Stimulated activated CD4-positive, alpha-beta T cell treated with anti-CD3 and anti-CD28 coated beads, Interleukin-12 subunit alpha, Interleukin-12 subunit beta, amount 100 ng/mL, for 24 hours (primary cell): Measurements from ENCODE around the gene PKN3.
A peak's percentile ranks its signal among the peaks of the same experiment; 100 is the strongest.

Source experiments
- DNase-seq, 2 experiments: peaks; one replicate each; pipeline ENCODE4 v3.0.0-alpha.2; 2020; ENCODE audit warnings: low read depth in 2 of 2

The PKN3 gene

DNA sequence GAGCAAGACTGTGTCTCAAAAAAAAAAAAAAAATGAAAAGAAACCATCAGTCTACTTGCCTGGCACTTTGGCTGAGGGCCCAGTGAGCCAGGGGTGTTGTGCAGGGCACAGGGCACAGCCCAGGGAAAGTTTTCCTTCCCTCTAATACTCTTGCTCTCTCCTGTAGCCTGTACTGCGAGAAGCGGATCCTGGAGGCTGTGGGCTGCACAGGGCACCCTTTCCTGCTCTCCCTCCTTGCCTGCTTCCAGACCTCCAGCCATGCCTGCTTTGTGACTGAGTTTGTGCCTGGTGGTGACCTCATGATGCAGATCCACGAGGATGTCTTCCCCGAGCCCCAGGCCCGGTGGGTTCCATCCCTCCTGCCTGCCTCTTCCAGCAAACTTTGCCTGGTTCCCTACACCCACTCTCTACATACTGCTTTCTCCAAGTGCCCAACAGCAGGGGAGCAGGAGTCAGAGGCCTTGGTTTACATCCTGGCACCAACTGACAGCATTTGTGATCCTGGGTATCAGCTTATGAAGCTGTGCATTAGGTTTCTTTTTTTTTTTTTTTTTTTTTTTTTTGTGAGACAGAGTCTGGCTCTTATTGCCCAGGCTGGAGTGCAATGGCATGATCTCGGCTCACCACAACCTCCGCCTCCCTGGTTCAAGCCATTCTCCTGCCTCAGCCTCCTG, 14.4 kb downstream of the PKN3 start:
- DNase-seq, result no peak

GRCh38 chr9:128718047-128718446, 15.7 kb downstream of the PKN3 start:
- no peak for DNase-seq

DNA sequence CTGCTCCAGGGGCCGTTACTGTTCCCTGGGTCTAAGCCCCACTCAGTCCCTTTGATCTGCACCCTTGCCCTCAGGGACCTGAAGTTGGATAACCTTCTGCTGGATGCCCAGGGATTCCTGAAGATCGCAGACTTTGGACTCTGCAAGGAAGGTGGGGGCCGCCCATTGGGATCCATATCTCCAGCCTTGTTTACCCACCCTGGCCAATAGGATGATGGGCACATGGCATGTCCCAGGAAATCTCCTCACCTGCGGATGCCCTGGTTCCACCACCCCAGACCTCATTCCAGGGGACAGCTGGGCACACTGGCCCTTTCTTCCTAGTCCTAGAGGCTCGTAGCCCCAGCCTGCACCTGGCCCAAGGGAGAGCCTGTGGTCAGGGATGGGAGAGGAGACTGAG, 16.2 kb downstream of the PKN3 start:
- DNase-seq, result no peak

- DNase-seq, result no peak
Observed at GRCh38 chr9:128719919-128720605, 17.8 kb downstream of the PKN3 start.

- DNase-seq, result no peak
Observed at GRCh38 chr9:128720841-128721486, 18.7 kb downstream of the PKN3 start.

DNA sequence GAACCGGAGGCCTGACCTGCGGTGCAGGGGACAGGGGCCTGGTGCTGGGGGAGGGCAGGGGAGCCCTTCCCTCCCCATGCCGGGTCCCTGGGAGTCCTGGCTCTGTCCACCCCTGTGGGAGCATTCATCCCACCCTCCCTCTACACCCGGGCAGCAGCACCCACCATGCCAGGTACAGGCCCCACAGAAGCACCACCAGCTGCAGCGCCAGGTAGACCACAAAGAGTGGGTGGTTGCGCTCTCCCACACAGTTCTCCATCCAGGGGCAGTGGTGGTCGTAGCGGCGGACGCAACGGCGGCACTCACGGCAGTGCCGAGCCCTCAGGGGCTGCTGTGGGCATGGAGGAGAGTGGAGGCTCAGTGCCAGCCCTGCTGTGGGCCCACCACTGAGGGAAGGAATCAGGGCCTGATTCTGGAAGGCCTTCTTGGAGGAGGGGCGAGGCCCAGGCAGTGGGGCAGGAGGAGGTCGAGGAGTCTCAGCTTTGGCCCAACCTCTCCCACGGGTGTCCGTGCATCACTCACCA, 19.2 kb downstream of the PKN3 start:
- DNase-seq, result no peak

DNA sequence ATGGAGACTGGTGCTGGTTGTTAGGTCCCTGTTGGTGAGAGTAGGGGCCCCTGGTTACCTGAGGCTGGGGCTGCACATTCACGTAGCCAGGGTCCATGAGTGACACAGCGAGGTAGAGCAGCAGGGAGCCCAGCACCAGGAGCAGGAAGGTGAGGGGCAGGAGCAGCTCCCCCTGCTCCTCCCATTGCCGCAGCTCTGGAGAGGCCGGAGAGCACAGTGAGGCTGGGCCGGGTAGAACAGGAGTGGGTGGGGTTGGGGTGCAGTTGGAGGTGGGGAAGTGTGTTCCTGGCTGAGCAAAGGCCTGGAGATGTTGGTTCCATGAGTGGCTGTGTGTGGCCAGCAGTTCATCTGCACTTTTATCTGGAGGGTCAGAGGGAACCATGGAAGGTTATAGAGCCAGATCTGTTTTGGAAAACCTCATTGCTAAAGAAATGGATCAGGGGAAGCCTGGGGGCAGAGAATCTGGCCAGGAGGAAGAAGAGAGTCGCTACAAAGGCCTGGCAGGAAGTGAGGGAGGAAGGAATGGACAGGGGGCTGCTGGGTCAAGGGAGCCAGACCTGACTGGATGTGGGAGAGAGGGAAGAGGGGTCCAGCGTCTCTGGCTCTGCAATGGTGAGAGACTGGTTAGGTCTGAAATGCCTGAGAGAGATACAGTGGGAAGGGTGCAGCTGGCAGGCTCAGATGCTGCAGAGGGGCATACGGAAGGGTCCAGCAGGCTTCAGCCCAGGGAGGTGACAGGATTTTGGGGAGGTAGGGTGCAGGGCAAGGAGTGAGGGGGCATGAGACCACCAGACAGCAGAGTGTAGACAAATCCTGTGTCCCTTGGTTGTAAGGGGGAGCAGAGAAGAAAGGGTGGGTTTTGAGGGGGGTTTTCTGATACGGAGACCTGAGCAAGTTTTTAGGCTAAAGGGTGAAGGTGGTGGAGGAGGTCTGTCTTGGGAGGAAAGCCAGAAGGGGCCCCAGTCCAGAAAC, 20.4 kb downstream of the PKN3 start:
- no peak for DNase-seq

DNA sequence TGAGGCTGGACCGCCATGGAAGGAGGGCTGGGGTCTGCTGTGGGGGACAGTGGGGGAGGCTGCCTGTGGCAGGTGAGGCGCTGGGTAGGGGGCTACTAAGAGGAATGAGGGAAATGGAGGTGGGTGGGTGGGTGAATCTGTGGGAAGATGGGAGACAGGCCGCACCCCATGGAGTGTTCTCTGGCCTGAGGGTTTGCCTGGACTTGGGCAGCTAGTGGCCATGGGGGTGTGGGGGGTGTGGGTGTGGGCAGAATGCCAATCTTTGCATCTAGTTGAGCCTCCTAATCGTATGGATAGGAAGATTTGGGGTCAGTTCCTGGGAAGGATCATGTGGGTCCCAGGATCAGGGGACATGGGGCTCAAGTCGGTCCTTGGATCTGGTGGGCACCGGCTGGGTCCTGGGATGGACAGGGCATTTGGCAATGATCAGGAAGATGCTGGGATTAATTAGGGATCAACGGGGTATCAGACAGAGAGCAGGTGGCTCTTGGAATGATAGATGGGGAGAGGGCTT, 21.1 kb downstream of the PKN3 start:
- no peak for DNase-seq

DNA sequence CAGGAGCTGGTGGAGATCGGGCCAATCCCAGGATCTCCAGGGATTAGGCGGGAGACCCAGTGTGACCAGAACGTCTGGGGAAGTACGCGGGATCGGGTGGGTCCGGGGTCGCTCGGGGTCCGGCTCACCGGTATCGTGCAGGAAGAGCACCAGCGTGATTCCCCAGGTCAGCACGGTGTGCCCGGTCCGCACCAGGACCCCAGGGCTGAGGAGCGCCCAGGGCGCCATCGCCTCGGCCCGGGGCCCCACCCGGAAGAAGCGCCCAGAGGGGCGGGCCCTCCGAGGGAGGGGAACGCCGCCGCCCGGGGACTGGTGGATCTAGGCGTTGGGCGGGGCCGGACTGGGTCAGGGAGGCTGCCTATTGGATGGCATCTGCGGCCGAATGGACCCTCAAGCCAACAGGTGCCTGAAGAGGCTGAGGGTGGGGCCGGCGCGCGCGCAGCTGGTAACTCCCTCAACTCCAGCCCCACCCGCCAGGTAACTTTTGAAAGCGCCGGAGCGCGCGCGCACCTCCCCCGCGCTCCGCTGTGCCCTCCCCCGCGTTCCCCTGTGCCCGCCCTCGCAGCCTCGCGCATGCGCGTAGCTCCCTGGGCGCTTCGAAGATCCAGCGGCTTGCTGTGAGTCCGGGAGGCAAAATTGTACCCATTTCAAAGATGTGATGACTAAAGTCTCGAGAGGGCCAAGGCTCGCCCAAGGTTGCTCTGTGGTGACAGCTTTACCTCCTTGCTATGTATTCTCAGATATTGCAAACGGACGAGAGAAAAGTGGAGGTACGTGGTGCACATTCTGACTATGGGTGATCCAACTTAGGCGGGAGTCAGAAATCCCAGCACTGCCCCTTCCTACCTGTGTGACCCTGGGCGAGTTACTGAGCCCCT, 21.8 kb downstream of the PKN3 start, which contains the start of gene ZDHHC12:
ZDHHC12 (minus strand) TSS at position 262 of the 878 bp plus-strand sequence; CDS start at position 228, 34 bp downstream.
- peak; percentile 95 to 99 for DNase-seq

GRCh38 chr9:128724744-128725211, 22.5 kb downstream of the PKN3 start:
- peak; percentile 8 to 45 for DNase-seq

GRCh38 chr9:128727640-128728248, 25.4 kb downstream of the PKN3 start:
- no peak for DNase-seq

DNA sequence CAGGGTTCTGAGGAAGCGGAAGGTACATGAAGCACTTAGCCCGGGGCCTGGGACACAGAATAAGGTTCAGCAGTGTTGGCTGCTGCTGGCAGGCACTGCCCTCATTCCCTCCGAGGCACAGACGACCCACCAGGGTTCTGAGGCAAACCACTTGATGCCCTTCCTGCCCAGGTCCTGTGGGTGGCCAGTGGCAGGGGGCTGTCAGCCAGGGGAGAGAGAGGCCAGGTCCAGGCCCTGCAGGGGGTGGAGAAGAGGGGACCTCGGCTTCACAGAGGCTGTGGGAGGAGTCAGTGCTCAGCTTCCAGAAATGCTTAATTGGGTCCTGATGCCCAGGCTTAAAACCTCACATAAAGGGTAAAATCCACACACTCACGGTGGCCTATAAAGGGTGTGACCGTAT, 26.0 kb downstream of the PKN3 start:
- no peak for DNase-seq

DNA sequence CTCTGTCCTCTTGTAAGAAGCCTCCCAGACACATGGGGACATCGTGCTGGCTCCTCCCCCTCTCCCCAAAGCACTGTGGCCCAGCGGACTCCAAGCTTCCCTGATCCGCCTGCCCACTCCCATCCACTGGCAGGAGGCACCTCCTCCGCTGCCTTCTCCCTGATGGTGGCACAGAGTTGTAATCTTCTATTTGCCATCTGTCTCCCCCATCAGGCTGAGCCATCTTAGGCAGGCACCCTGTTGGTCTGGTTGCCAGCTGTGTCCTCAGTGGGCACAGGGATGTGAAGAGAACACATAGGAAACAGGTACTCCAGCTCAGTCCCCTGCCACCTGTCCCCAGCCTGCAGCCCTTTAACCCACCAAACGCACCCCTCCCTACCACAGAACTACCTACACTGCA, 27.0 kb downstream of the PKN3 start:
- DNase-seq, result no peak

- DNase-seq, result no peak
Observed at GRCh38 chr9:128729766-128730517, 27.6 kb downstream of the PKN3 start.

DNA sequence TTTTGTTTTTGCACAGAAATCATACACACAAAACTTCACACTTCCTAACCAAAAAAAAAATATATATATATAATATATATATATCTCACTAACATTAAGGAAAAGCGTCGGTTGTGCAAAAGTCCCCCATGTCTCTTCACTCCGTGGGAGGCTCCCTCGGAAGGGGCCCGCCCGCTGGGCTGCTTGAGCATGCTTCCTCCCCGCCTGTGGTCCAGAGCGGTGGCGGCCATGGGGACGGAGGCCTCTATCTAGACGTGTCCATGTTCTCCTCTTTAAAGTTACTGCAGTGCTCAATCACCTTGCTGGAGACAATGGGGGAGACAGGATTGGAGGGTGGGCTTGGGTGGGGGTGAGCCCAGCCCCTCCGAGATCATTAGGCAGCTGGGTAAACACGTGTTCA, 28.8 kb downstream of the PKN3 start:
- DNase-seq, result no peak

DNA sequence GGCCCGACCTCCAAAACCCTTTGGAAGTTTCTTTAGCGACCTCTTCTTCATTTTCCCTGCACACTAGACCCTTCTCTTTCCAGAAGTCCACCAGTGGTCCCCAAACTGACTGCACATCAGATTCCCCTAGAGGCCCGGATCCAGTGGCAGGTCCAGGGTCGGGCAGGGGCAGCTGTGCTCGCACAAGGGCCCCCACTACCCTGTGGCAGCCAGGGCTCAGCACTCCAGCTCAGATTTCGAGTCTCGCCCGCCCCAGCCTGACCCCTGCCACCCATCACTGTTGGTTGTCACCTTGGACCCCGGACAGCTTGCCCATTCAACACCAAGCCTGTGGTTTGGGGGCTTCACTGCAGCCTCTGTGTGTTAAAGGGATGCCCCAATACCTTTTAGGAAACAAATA, 29.4 kb downstream of the PKN3 start:
- no peak for DNase-seq

DNA sequence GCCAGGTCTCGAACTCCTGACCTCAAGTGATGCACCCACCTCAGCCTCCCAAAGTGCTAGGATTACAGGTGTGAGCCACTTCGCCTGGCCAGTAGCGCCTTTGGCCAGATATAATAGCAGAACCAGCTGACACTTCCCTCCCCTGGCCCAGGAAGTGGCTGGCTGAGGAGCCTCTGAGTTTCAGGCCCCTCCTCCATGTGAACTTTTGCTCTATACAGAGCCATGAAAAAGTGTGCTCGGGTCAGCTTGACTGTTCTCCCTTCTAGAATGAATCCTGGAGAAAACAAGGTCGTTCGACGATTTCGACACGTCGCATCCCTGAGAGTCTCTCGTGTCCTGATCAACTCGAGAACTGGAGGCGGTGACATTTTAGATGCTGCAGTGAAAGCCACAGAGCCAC, 30.3 kb downstream of the PKN3 start:
- no peak for DNase-seq

DNA sequence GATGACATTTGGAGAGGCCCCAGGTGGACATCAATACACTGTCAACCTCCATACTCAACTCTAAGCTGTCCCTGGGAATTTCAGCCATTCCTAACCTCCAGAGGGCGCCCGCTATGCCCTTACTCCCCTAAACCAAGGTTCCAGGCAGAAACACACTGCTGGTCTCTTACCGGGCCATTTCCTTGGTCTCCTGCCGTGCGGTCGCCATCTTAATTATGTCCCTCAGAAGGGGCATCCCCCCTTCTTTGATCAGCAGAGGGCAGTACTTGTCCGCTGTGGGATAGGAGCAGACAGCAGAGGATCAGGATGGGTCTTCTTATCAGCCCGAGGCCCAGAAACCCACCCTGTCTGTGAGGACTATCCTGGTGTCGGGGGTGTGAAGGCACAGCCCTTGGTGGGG, 31.0 kb downstream of the PKN3 start:
- no peak for DNase-seq

DNA sequence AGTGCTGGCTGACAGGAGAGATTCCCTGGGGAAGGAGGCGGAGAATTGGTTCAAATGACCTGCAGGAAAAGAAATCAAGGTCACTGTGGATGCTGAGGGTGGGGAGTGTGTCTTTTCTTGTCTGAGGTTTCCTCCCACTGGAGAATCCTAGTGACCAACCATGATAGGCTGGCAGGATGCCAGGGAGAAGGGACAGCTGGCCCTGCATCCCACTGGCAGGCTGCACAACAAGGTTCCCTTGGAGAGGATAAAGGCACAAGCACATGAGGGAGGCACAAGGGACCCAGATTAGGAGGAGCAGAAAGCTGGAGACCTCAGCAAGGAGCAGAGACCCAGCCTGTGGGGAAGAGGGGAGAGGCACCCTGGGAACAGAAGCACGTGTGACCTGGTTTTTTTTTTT, 33.1 kb downstream of the PKN3 start:
- no peak for DNase-seq
